Measurements from ENCODE around the gene PRKCZ. TPM values are rescaled to one million over a fixed set of nuclear protein-coding genes. Genes with fewer than 3 reads are reported as not detected.
A peak's percentile ranks its signal among the peaks of the same experiment; 100 is the strongest.

The PRKCZ gene
- total RNA-seq, 3 donors from 2014 or later (not counting 1 experiment from before 2014, with no cell fraction given): 25.1 to 37.1 (median 30.5) TPM

DNA sequence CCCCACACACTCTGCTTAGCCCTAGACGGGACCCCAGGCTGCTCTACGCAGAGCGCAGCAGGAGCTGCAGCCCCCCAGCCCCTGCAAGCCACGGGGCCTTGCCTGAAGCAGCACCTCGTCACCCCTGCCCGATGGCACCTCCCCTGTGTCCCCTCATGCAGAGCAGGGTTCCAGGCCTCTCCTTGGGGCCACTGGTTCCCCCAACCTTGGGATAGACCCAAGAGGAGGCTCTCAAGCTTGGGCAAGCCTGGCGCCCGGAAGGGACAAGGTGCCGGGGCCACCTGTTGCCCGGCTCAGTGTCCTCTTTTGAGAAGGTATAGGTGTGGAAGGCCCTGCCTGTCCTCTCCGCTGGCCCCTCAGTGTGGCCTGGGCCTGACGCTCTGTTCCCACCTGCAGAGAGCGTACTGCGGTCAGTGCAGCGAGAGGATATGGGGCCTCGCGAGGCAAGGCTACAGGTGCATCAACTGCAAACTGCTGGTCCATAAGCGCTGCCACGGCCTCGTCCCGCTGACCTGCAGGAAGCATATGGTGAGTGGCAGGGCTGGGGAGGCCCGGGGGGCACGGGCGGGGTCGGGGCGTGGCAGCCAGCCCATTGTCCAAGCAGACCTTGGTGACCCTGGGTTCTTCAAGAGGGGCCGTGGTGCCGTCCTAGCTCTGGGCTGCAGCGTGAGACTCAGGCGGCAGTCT lies 93.7 kb downstream of the PRKCZ start:
- H3K36me3 ChIP-seq (ENCODE audit: control insufficient read depth, insufficient read depth, low read length): peaks cover 3% of the 10 kb centered on the region
- no peaks in the 10 kb centered on the region for H3K9me3 ChIP-seq (ENCODE audit: control insufficient read depth, insufficient read depth, low read length)
- H3K36me3 Mint-ChIP-seq: no peaks in the 10 kb centered on the region
- intact Hi-C loops (cut with micrococcal nuclease): no loop called here
- no peaks in the 10 kb centered on the region for H3K9me3 Mint-ChIP-seq
- H3K27ac Mint-ChIP-seq: no peak overlapping the region
- 95% methylated on average over 30 of the region's 30 CpGs for WGBS (ENCODE audit: insufficient coverage)
- no peak overlapping the region for H3K4me3 Mint-ChIP-seq
- no peaks in the 10 kb centered on the region for H3K4me1 Mint-ChIP-seq
- TF ChIP-seq, protein P1, sequence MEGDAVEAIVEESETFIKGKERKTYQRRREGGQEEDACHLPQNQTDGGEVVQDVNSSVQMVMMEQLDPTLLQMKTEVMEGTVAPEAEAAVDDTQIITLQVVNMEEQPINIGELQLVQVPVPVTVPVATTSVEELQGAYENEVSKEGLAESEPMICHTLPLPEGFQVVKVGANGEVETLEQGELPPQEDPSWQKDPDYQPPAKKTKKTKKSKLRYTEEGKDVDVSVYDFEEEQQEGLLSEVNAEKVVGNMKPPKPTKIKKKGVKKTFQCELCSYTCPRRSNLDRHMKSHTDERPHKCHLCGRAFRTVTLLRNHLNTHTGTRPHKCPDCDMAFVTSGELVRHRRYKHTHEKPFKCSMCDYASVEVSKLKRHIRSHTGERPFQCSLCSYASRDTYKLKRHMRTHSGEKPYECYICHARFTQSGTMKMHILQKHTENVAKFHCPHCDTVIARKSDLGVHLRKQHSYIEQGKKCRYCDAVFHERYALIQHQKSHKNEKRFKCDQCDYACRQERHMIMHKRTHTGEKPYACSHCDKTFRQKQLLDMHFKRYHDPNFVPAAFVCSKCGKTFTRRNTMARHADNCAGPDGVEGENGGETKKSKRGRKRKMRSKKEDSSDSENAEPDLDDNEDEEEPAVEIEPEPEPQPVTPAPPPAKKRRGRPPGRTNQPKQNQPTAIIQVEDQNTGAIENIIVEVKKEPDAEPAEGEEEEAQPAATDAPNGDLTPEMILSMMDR (IDR thresholded peaks at IDR 0.05): no peak
- H3K4me1 ChIP-seq (ENCODE audit: control insufficient read depth, insufficient read depth, low read length): peaks cover 28% of the 10 kb centered on the region
- DNase-seq (no peak), ATAC-seq (no peak)
- H3K27ac ChIP-seq (ENCODE audit: low read length): no peak overlapping the region
- H3K4me3 ChIP-seq (ENCODE audit: low read length): no peak overlapping the region
- H3K27me3 ChIP-seq (ENCODE audit: control insufficient read depth, insufficient read depth, low read length): no peaks in the 10 kb centered on the region
- no peaks in the 10 kb centered on the region for H3K27me3 Mint-ChIP-seq (ENCODE audit: low read depth in 2 of 2)

DNA sequence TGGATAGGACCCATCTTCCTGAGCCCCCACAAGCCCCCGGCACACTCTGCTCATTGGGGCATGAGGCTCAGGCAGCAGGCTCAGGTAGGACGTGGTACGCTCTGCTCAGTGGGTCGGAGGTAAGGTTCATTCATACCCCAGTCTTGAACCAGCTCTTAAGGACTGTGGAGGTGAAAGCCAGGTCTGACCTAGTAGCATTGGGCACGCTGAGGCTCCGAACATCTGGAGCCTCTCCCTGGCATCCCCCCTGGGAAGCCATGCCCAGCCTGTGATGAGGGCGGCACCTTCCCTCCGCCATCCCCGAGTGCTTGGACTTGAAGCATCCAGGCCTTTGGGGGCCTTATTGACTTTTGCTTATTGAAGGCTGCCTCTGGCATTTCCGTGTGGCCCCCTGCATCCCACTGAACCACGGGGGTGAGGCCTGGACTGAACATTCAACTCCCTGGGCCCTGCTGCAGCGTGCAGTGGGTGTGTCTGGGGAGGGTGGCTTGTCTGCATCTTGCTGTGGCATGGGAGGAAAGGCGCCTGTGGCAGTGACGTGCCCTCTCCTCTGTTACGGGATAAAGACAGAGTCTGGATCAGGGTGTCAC lies 94.4 kb downstream of the PRKCZ start:
- ATAC-seq (no peak), DNase-seq (no peak)
- Mint-ChIP-seq H3K36me3 (no peaks in the 10 kb centered on the region), H3K9me3 (no peaks in the 10 kb centered on the region), H3K4me3 (no peak overlapping the region), H3K27ac (no peak overlapping the region), H3K4me1 (no peaks in the 10 kb centered on the region), H3K27me3 (ENCODE audit: low read depth in 2 of 2) (no peaks in the 10 kb centered on the region)
- Histone ChIP-seq H3K4me1 (ENCODE audit: control insufficient read depth, insufficient read depth, low read length) (peaks cover 34% of the 10 kb centered on the region), H3K36me3 (ENCODE audit: control insufficient read depth, insufficient read depth, low read length) (peaks cover 3% of the 10 kb centered on the region), H3K27ac (ENCODE audit: low read length) (no peak overlapping the region), H3K9me3 (ENCODE audit: control insufficient read depth, insufficient read depth, low read length) (no peaks in the 10 kb centered on the region), H3K27me3 (ENCODE audit: control insufficient read depth, insufficient read depth, low read length) (no peaks in the 10 kb centered on the region), H3K4me3 (ENCODE audit: low read length) (no peak overlapping the region)
- intact Hi-C loops (cut with micrococcal nuclease): no loop called here
- WGBS (ENCODE audit: insufficient coverage): 96% methylated on average over 15 of the region's 15 CpGs
- TF ChIP-seq, protein P1 (IDR thresholded peaks at IDR 0.05): no peak

DNA sequence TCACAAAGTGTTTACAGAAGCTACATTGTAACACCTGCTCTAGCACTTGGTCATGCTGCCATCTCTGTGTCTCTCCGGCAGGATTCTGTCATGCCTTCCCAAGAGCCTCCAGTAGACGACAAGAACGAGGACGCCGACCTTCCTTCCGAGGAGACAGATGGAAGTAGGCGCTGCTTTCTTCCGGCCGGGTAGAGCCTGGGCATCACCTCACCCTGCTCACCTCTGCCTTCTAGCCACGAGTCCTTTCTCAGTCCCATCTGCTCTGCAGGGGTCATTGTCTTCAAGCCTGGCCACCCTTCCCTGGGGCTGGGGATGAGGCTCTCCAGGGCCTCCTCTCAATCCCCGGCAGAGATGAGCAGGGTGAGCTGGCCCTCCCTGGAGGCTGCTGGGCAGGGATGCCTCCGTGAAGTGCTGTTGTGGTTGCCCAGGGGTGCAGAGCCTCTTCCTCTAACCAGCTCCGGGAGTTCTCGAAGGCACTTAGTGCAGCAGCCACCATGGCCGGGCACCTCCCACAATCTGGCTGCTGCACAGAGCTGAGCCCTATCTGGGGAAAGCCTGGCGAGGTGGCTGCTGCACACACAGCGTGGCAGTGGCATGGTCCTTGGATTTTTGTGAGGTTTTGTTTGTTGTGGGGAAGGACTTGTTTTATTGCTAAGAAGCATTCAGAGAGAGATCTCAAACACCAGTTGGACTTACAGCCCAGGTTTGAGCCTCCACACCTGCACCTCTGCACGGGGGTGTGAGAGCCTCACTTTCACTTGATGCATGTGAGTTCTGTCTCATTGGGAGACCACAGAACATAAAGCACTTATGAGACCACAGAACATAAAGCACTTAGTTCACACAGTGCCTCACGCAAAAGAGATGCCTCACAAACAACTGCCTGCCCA lies 96.0 kb downstream of the PRKCZ start:
- Histone ChIP-seq H3K4me1 (ENCODE audit: control insufficient read depth, insufficient read depth, low read length) (peaks cover 40% of the 10 kb centered on the region), H3K27ac (ENCODE audit: low read length) (no peak overlapping the region), H3K36me3 (ENCODE audit: control insufficient read depth, insufficient read depth, low read length) (peaks cover 3% of the 10 kb centered on the region), H3K9me3 (ENCODE audit: control insufficient read depth, insufficient read depth, low read length) (no peaks in the 10 kb centered on the region), H3K4me3 (ENCODE audit: low read length) (no peak overlapping the region), H3K27me3 (ENCODE audit: control insufficient read depth, insufficient read depth, low read length) (no peaks in the 10 kb centered on the region)
- Mint-ChIP-seq H3K4me1 (no peaks in the 10 kb centered on the region), H3K27ac (no peak overlapping the region), H3K9me3 (no peaks in the 10 kb centered on the region), H3K4me3 (no peak overlapping the region), H3K36me3 (no peaks in the 10 kb centered on the region), H3K27me3 (ENCODE audit: low read depth in 2 of 2) (no peaks in the 10 kb centered on the region)
- 87% methylated on average over 19 of the region's 19 CpGs for WGBS (ENCODE audit: insufficient coverage)
- intact Hi-C loops (cut with micrococcal nuclease): no loop called here
- ATAC-seq: no peak
- DNase-seq: peak in 1 of 2 donors; percentile 58
- TF ChIP-seq, protein P1 (IDR thresholded peaks at IDR 0.05): no peak
